GM21825 (cell line): ENCODE results near the gene PARG.
"Not testable (repeated sequence)": the region's sequence is repeated elsewhere in the genome, so short reads cannot be mapped to it uniquely, and the experiment has no call there.

ENCODE experiments used
- ATAC-seq: cut with Tn5 transposase; IDR thresholded peaks from one replicate; pipeline ENCODE4 v1.9.1; 2021; ENCODE audit warnings: mild to moderate bottlenecking, moderate library complexity; ENCODE audit not compliant: unreplicated experiment

The PARG gene

DNA sequence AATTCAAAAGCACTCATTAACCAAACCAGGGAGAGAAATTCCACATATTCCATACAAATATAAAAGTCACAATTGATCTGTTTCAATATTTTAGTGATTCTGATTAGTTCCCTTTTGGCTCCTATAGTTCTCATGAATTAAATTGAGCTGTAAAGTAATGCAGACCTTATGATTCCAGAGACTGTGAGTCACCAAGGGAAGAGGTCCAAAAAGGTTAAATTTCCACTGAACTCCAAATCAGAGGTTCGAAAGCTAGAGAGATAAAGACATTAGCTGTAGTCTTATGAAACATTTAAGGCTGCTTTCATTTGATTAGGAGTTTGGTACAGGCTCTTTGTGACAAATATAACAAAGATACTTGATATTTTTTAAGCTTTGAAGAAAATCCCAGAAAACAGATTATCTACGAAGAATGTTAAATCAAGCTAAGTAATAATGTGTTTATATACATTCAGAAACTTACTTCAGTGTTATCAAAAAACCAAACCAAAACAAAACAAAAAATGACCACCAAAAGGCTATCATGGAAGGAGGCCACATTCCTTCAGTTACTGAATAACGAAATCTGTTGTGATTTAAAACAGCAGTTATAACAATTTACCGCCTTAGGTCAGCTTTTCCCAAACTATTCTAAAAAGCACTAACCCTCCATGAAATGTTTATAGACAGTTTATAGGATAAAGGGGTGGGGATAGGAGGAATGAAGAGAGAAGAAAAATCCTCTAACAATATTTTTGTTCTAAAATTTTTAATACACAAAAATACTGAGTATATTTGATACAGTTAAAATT lies 33.3 kb downstream of the PARG start:
- not testable (repeated sequence) for ATAC-seq

DNA sequence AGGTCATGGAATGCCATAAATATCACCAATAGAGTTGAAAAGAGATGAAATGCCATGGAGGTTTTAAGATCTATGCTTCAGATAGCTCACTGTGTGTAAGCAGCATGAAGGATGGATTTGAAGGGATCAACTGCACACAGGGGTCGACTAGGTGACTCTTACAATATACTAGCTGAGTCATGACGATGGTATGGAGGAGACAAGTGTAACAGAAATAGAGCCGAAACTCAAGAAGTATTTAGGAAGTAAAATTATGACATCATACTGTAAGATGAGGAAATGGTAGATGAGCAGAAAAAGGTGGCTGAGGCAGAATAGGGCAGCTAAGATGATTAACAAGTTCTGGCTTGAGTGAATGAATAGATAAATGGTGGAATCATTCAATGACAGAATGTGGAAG lies 38.0 kb downstream of the PARG start:
- ATAC-seq, result not testable (repeated sequence)

DNA sequence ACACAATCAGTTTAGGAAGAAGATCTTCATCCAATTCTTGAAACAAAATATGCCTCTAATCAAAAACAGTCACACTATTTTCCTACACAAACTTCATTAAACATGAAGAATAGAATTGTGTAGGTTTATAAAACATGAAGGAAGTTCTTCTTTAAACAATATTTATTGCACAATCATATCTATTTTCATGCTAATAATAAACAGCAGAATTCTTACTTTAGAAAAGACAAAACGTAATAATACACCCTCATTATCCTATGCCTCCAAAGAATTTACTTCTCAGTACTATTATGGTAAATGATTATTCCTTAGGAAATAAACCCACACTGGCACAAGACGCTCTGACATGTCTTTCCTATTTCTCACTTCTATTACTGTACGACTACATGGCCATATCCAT lies 41.4 kb downstream of the PARG start:
- ATAC-seq, result not testable (repeated sequence)

DNA sequence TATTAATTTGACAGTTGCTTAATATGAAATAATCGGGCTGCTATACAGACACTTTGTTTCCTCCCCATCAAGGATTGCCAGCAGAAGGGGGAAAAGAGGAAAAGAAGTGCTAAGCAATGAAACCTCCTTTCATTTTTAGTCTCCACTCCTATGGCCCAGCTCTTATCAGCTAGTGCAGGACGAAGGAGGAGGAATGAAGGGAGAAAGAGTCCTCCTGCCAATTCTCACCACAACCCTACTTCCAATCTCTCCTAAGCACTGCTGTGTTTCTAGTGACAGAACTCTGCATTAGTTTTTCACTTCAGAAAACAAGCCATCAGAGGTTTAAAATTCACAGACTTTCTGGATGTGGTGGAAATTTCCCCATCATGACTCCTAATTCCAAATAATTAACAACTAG lies 41.8 kb downstream of the PARG start:
- ATAC-seq, result not testable (repeated sequence)

DNA sequence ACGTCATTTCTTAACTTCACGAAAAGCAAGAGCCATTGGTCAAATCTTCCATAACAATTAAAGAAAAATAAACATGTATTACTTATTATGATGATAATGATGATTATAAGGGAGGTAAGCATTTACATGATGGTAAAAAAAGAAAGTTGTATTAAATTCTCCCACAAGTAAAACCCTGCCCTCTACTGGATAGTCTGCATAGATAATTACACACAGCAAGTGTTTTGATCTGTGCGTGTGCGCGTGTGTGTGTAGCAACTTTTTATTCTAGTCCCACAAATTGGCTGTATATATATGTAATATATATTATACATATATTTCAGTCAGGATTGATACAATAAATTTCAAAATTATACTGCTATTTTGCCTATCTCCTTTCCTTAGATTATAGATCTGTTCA lies 51.8 kb downstream of the PARG start:
- not testable (repeated sequence) for ATAC-seq

DNA sequence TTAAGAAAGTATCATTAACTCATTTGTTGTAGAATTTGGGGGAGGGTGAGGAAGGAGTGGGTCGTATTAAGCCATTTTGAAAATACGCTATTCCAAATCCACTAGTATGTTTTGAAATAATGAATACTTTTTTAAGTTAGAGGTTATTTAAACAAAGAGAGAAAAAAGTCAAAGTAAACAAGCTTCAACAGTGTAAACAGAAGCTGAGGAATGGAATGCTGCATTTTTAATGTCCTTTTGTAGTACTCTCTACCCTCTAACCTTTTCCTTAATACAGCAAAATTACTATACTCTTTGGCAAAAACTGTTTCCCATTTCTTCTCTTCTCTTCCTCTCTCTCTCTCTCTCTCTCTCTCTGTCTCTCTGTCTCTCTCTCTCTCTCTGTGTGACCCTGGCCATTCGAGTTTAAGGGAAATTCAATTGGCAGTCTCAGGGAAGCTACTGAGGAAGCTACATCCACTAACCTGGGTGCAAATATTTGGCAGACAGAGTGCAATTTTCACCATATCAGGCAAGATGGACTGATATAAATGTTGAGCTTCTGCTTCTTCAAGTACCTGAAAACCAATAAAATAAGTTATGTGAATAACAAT lies 57.0 kb downstream of the PARG start:
- ATAC-seq, result not testable (repeated sequence)

DNA sequence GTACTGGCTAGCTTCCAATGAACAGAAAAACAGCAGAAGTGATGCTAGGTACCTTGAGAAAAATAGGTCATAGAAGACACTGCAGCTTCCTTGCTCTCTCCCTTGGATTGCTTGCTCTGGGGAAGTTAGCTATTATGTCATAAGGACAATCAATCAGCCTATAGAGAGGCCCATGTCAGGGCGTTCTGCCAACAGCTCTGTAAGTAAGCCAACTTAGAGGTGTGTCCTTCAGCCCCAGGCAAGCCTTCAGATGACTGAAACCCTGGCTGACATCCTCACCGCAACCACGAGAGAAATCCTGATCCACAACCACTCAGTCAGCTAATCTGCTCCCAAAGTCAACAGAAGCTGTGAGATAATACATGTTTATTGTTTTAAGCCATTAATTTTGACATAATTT lies 58.0 kb downstream of the PARG start:
- not testable (repeated sequence) for ATAC-seq

DNA sequence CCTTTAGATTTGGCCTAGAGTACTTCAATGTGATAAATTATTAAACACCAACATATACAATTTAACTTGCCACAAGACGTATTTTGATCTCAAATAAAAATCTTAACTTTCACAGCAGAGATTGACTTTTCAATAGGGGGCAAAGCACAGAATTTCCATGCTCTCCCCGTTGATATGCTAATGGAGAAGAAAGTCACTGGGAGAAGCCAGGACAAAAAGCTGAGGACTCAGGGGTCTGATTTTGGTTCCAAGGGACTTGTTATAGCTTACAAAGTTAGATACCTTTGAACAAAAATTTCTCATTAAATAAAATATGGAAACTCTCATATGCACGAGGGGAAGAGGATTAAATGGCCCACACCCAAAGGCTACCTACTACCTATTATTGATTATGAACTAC lies 59.5 kb downstream of the PARG start:
- ATAC-seq, result not testable (repeated sequence)

DNA sequence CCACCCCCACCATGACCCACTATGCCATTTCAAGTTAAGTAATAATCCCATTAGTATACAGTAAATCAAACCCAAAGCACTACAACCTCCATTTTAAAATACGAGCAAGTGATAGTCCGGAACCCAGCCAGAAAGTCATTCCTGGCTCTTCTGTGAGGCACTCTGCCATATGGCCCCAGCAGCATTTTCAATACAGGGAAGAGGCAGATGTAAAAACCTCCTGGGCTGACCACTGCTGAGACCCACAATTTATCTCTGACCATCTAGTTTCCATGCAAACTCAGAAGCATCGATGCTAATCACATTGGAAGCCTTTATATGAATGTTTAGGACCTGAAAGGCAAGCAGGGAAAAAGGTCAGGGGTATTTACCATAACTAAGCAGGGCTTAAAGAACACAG lies 69.1 kb downstream of the PARG start:
- ATAC-seq, result not testable (repeated sequence)

DNA sequence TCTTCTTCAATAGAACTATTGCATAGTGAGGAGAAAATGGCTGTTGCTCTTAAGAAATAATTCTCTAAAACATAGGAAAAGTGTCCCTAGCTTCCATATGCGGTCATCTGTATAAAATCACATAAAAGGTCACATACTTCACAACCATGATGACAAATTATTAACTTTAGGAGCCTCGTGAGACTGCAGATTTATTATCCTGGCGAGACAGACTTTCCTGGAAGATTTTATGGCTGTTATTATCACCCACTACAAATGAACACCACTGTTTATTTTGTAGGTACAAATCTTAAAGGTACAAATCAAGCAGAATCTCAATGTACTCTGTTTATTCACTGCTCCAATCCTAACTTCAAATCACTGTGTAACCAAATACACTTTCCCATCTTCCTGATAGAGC lies 70.4 kb downstream of the PARG start:
- ATAC-seq, result not testable (repeated sequence)

DNA sequence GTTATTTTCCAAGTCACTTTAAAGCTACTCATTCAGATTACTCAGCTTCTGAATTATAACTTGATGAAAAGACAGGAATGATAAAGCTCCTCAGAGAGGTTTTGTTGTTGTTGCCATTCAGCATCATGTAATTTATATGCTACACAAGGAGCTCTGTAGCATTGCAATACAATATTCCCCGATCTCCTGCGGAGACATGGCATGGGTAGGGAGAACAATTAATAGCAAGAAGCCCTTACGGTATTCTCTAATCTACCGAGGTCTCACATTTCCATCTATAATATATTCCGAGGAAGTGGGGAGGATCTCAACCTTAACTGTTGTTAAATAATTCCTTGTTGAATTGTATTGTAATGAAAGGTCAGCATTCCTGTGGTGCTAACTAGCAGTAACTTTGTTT lies 81.9 kb downstream of the PARG start:
- not testable (repeated sequence) for ATAC-seq

DNA sequence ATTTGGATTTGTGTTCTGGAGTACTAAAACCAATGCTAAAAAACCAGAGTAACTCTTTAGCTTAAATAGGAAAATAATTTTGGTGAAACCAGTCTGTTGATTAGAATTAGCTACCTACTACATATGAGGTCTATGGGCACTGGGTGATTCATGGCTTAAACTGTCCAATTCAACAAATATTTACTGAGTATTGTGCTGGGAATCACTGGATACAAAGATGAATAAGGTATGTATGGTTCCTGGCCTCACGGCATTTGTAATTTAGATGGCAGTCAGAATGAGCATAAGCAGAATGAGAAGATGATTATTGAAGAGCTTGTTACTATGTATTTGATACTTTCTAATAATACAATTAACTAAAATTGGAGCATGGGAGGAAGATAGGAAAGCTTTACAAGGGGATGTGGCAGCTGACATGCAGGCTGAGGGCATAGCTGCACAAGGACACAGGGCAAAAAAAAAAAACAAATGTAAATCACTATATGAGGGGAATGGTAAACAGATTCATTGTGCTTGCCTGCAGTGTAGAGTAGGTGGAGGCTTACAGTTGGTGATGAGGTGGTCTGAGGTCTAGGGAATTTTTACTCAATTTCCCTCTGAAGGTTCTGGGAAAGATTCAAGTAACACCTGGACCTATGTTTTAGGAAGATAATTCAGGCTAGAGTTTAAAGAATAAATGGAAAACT lies 83.0 kb downstream of the PARG start:
- not testable (repeated sequence) for ATAC-seq

DNA sequence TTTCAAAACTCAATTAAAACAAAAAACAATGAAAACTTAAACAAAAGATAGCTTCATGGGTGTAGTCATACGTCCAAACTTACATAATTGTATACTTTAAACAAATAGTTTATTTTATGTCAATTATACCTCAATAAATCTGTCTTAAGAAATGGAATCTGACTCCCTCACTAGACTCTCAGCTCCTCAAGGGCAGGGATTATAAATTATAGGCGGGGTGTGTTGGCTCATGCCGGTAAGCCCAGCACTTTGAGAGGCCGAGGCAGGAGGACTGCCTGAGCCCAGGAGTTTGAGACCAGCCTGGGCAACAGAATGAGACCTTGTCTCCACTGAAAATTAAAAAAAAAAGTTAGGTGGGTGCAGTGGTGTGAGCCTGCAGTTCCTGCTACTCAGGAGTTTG lies 92.3 kb downstream of the PARG start:
- ATAC-seq, result not testable (repeated sequence)

DNA sequence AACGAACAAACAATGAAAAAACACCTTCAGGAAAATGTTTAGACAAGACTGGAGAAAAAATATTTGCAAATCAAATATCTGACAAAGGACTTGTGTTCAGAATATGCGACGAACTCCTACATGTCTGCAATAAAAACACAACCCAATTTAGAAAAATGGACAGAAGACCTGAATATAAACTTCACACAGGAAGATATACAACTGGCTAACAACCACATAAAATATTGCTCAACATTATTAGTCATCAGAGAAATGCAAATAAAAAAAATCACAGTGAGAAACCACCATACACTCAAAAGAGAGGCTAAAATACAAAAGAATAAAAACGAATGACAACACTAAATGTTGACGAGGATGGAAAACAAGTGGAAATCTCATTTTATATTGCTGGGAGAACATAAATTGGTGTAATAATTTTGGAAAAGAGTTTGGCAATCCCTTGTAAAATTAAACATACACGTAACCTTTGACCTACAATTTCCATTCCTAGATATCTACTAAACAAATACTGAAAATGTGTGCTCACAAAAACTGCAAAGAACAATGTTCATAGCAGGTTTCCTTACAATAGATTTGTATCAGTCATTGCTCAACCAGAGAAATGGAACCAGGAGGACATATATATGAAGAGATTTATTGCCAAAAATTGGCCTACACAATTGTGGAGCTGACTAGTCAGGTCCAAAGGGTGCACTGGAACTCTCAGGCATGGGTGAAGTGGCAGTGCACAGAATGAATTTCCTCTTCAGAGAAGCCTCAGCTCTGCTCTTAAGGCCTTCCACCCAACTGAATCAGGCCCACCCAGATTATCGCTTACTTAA lies 96.8 kb downstream of the PARG start:
- no peak for ATAC-seq

DNA sequence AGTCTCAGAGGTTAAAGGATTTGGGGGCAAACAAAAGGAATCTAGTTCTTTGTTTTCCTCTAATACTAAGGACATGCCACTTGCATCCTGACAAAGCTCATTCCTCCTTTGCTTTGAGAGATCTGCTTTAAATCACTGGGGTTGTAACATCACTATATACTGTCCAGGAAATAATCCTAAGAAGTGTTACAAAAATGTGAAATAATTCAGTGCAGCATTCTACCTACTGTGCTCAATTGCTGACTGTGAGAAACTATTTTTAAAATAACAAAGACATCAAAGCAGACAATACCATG lies 99.5 kb downstream of the PARG start:
- not testable (repeated sequence) for ATAC-seq

DNA sequence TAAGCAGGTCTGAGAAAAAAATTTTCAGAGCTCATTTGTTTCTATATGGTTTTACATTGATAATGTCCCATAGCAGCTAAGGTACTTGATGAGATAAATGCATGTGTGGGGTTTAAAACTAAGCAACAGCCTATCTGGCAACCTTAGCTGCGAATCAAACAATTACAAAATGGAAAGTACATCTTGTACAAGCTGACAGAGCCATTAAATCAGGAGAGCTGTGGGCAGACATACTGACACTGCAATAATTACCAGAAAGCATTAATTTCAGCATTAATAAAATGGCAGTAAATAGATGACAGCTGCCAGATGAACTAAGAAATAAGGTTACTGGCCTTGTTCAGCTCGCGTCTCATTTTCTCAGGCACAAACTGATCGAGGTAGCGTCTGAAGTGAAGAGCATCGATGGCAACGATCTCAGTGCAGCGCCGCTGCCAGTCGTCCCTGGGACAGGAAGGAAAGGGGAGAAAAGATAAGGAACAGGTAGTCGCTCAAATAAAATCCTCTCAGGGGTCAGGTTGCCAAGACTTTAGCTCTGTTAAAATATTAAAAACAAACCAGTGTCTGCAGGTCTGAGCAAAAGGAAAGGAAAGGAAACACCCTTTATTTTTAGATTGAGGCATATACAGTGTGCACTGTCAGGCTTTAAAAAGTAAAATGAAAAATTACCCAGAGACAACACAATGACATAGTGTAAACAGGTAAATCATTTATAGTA lies 100.1 kb downstream of the PARG start:
- ATAC-seq, result no peak

DNA sequence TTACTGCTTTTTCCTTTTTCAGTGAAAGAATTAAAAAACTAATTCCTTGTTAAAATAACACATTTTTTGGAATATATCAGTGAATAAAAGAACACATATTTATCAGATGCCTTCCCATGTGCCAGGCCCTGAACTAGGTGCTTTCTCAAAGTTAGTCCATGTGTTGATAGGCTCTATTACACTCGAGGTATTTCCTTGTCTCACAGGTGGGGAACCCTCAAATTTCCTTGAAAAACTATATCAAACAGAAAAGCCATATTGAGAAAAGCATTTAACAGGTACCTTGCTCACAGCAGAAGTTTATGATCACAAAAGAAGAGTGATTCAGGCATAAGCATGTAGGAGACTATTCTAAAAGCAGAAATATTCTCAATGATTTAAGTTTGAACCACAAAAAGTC lies 104.1 kb downstream of the PARG start:
- ATAC-seq, result no peak

DNA sequence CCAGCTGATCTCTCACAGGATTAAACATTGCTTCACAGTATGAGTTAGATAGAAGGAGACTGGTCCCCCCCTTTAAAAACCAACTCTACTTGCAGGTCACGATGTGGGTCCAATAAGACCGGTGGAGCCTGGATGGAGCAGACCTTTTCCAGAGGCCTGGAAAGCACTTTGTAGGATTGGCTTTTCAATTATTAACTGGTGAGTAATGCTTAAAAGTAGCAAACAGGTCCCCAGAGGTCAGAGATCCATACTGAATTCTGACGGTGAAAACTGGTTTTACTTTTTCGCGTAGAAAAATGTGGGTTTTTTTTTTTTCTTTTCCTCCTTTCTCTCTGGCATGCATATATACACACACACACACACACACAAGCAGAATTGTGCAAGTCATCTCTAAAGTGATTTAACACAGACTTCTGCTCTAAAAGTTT lies 104.8 kb downstream of the PARG start:
- ATAC-seq, result no peak

DNA sequence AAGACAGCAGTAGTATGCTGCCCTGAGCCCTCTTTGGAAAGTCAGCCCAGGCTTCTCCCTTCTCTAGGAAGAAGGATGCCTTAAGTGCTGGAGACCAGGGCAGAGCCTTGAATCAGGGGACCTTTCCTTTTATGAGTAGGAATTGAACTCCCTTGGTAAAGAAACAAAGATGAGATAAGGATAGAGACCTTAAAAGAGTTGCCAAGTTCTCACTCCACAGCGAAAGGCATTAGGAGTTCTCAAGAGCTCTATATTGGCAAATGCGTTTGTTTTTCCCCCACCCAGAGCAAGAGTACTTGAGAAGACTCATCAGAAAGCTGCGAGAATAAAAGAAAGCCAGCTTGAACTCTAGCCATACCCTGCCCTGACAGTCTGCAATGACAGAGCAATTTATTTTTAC lies 106.9 kb downstream of the PARG start:
- no peak for ATAC-seq

DNA sequence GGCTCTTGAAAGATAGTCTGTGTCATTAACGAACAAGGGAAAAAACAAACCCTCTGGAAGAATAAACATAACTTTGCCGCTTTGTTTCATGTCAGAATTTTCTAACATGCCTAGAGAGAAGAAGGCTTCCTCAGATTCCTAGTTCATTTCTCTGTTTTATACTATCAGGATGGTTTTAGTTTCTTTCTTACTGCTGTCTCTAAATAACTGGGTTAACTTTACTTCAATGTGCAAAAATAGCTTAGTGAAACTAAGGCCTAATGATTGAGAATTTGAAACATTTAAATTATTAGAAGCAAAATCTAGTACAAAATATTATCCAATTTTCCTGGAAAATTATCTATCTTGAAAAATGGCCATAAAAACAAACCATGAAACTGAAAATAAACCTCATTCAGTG lies 107.6 kb downstream of the PARG start:
- no peak for ATAC-seq

DNA sequence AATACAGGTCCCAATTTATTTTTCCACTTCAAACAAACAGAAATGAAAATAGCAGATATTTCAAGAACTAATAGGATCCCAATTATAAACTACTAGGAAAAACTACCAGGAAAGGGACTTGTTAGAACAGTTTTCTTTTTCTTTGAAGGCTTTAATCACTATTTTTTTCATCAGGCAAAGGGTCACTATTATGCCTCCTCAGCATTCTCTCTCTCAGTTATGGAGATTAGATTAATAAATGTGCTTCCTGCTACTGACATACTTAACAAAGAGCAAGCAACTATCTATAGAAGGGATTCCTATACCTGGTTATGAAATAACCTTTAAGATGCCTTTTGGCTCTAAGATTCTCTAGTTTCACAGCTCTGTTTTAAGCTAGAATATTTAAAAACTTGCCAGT lies 108.7 kb downstream of the PARG start:
- ATAC-seq, result no peak
